Mammary epithelial cell (primary cell): ENCODE results near the gene AP4S1.

Experiments
- EZH2 ChIP-seq: IDR thresholded peaks from 2 replicates; pipeline ENCODE4 v1.6.1; 2012; ENCODE audit warnings: low read length, inconsistent platforms, borderline replicate concordance
- TF ChIP-seq, protein P1 (sequence below), 2 donors: IDR thresholded peaks in 1 of 2; conservative IDR thresholded peaks in 1 of 2; 2 replicates each; pipeline ENCODE4 v1.5.1; 2011 to 2012; ENCODE audit warnings: inconsistent platforms in 2 of 2, low read length in 2 of 2, mild to moderate bottlenecking in 2 of 2, control low read depth in 1 of 2, low read depth in 1 of 2; ENCODE audit not compliant: insufficient read depth in 1 of 2; ENCODE audit errors: extremely low read depth in 1 of 2

DNA sequence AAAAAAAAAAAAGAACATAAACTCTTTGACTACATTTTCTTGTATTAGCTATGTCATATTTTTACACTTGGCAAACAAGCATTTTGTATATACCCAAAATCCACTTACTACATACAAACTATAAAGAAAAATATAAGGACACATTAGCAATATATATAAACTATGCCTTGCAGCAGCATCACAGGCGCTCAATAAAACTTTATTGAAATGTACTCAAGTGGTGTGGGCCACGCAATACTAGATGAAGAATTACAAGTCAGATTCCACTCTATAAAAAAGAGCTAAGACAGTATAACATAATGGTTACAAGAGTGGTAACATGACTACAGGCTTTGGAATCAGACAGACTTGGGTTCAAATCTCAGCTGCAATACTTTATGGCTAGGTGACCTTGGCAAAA is 3.1 kb upstream of the AP4S1 start:
- TF ChIP-seq, protein P1, sequence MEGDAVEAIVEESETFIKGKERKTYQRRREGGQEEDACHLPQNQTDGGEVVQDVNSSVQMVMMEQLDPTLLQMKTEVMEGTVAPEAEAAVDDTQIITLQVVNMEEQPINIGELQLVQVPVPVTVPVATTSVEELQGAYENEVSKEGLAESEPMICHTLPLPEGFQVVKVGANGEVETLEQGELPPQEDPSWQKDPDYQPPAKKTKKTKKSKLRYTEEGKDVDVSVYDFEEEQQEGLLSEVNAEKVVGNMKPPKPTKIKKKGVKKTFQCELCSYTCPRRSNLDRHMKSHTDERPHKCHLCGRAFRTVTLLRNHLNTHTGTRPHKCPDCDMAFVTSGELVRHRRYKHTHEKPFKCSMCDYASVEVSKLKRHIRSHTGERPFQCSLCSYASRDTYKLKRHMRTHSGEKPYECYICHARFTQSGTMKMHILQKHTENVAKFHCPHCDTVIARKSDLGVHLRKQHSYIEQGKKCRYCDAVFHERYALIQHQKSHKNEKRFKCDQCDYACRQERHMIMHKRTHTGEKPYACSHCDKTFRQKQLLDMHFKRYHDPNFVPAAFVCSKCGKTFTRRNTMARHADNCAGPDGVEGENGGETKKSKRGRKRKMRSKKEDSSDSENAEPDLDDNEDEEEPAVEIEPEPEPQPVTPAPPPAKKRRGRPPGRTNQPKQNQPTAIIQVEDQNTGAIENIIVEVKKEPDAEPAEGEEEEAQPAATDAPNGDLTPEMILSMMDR (conservative IDR thresholded peaks at IDR 0.05 in 1 of 2, IDR thresholded peaks at IDR 0.05 in 1 of 2; ENCODE audit: extremely low read depth in 1 of 2, insufficient read depth in 1 of 2, low read depth in 1 of 2, low read length in 2 of 2), result no peak
- TF ChIP-seq EZH2, result no peak
